LoVo (cell line): Measurements from ENCODE around the gene TSACC.
A peak's percentile ranks its signal among the peaks of the same experiment; 100 is the strongest.

Experiments used
- DNase-seq: peaks from one replicate; pipeline ENCODE4 v3.0.0-alpha.2; 2016; ENCODE audit warnings: low spot score

Gene TSACC

GRCh38 chr1:156376146-156376545 lies 37.8 kb downstream of the TSACC start:
- no peak for DNase-seq

GRCh38 chr1:156376958-156377919 lies 38.9 kb downstream of the TSACC start:
- no peak for DNase-seq

GRCh38 chr1:156378557-156378956 lies 40.2 kb downstream of the TSACC start:
- DNase-seq: no peak

- no peak for DNase-seq
These were observed 41.3 kb downstream of the TSACC start for GRCh38 chr1:156379420-156380165.

- DNase-seq: no peak
These were observed 44.2 kb downstream of the TSACC start for GRCh38 chr1:156382561-156382960.

GRCh38 chr1:156383023-156383422 lies 44.7 kb downstream of the TSACC start:
- peak; percentile 33 for DNase-seq

GRCh38 chr1:156384007-156384406 lies 45.7 kb downstream of the TSACC start:
- DNase-seq: no peak

- DNase-seq: no peak
These were observed 46.3 kb downstream of the TSACC start for GRCh38 chr1:156384658-156385057.

- DNase-seq: peak; percentile 63
These were observed 47.3 kb downstream of the TSACC start for GRCh38 chr1:156385534-156386031.

- DNase-seq: no peak
These were observed 48.0 kb downstream of the TSACC start for GRCh38 chr1:156386134-156386901.

- no peak for DNase-seq
These were observed 48.9 kb downstream of the TSACC start for GRCh38 chr1:156386949-156387869.

- DNase-seq: no peak
These were observed 49.5 kb downstream of the TSACC start for GRCh38 chr1:156387870-156388173.

GRCh38 chr1:156388174-156389137 lies 50.1 kb downstream of the TSACC start:
- DNase-seq: no peak

- DNase-seq: no peak
These were observed 51.0 kb downstream of the TSACC start for GRCh38 chr1:156389311-156389710.

- DNase-seq: no peak
These were observed 52.4 kb downstream of the TSACC start for GRCh38 chr1:156390469-156391365.

GRCh38 chr1:156391366-156391677 lies 53.0 kb downstream of the TSACC start:
- no peak for DNase-seq

- DNase-seq: no peak
These were observed 53.4 kb downstream of the TSACC start for GRCh38 chr1:156391701-156392100.

GRCh38 chr1:156392452-156392853 lies 54.1 kb downstream of the TSACC start:
- no peak for DNase-seq

GRCh38 chr1:156393095-156393494 lies 54.8 kb downstream of the TSACC start:
- DNase-seq: no peak
